GM12878 (cell line): ENCODE results near the gene GPN2. TPM values are rescaled to one million over a fixed set of nuclear protein-coding genes. Genes with fewer than 3 reads are reported as not detected.

ENCODE experiments used
- BRCA1 ChIP-seq: IDR thresholded peaks from 2 replicates; pipeline ENCODE4 v1.6.1; 2011; ENCODE audit warnings: low read depth, low read length, improper control_type of control experiment
- CBX5 ChIP-seq: sonication (generic); IDR thresholded peaks from 2 replicates; pipeline ENCODE4 v1.6.1; 2016; ENCODE audit warnings: low read depth, moderate library complexity, mild to moderate bottlenecking, inconsistent platforms
- JUND ChIP-seq: IDR thresholded peaks from 2 replicates; pipeline ENCODE4 v1.6.1; 2012; ENCODE audit warnings: low read depth, mild to moderate bottlenecking, low read length, improper control_type of control experiment, moderate library complexity
- MTA3 ChIP-seq: IDR thresholded peaks from 2 replicates; pipeline ENCODE4 v1.6.1; 2012; ENCODE audit warnings: low read length, inconsistent platforms, borderline replicate concordance
- MYC ChIP-seq: IDR thresholded peaks from 2 replicates; pipeline ENCODE4 v1.6.1; 2011; ENCODE audit warnings: mild to moderate bottlenecking, low read length, moderate library complexity, inconsistent platforms; ENCODE audit not compliant: insufficient read depth, insufficient replicate concordance, insufficient read length, severe bottlenecking
- POLR2AphosphoS5 ChIP-seq: IDR thresholded peaks from 2 replicates; pipeline ENCODE4 v1.6.1; 2011; ENCODE audit warnings: mild to moderate bottlenecking, low read length, inconsistent platforms
- SP1 ChIP-seq: IDR thresholded peaks from one replicate; pipeline ENCODE4 v1.6.1; 2011; ENCODE audit warnings: low read depth, low read length
- TAF1 ChIP-seq: IDR thresholded peaks from 2 replicates; pipeline ENCODE4 v1.6.1; 2011; ENCODE audit warnings: mild to moderate bottlenecking, low read depth, low read length, borderline replicate concordance
- USF2 ChIP-seq: IDR thresholded peaks from 2 replicates; pipeline ENCODE4 v1.6.1; 2011; ENCODE audit warnings: low read depth, low read length, improper control_type of control experiment, borderline replicate concordance
- YBX1 ChIP-seq: fragments of 450-650 bp; IDR thresholded peaks from 2 replicates; pipeline ENCODE4 v1.6.1; 2016; ENCODE audit warnings: antibody characterized with exemption
- ZBTB4 ChIP-seq: fragments of 450-650 bp; formaldehyde crosslinking; IDR thresholded peaks from 2 replicates; pipeline ENCODE4 v1.4.0; 2022; ENCODE audit warnings: mild to moderate bottlenecking, moderate library complexity
- ZBTB40 ChIP-seq: fragments of 450-650 bp; IDR thresholded peaks from 2 replicates; pipeline ENCODE4 v1.6.1; 2016; ENCODE audit warnings: mild to moderate bottlenecking, moderate library complexity, borderline replicate concordance
- polyA plus RNA-seq, 11 experiments: library from polyadenylated mRNA; depleted of rRNA in 4 of 11; unstranded in 6 of 11; stranded (reverse) in 5 of 11; fragments of >200 nt; fragmentation: Nextera tagmentation in 4 of 11; fragmentation: Illumina TruSeq in 1 of 11; extraction: Ambion mirVana in 4 of 11; extraction: Trizol in 1 of 11; gene quantifications; 1 replicate in 1 of 11; 2 replicates in 10 of 11; pipeline versions ENCODE4 v1.2.1 to v1.2.3, GENCODE V29; 2011 to 2016; ENCODE audit warnings: inconsistent platforms in 2 of 11, missing spikeins in 2 of 11, low read depth in 1 of 11
- total RNA-seq, 4 experiments: library from RNA; depleted of rRNA in 3 of 4; stranded (reverse); fragments of >200 nt in 3 of 4; fragmentation: Illumina TruSeq in 1 of 4; extraction: Trizol in 1 of 4; gene quantifications; 2 replicates each; pipeline versions ENCODE4 v1.2.1 to v1.2.3, GENCODE V29; 2013 to 2021
- TF ChIP-seq, protein P1 (sequence below): fragments of 450-650 bp; IDR thresholded peaks from 2 replicates; pipeline ENCODE4 v1.6.1; 2017; ENCODE audit warnings: mild to moderate bottlenecking, moderate library complexity

GPN2 gene
- total and polyA plus RNA-seq, 10 of the 15 experiments (the other 5 are each of a cell fraction or from before 2014, with no cell fraction given) = 8.3 to 61.4 (median 23.3) TPM

DNA sequence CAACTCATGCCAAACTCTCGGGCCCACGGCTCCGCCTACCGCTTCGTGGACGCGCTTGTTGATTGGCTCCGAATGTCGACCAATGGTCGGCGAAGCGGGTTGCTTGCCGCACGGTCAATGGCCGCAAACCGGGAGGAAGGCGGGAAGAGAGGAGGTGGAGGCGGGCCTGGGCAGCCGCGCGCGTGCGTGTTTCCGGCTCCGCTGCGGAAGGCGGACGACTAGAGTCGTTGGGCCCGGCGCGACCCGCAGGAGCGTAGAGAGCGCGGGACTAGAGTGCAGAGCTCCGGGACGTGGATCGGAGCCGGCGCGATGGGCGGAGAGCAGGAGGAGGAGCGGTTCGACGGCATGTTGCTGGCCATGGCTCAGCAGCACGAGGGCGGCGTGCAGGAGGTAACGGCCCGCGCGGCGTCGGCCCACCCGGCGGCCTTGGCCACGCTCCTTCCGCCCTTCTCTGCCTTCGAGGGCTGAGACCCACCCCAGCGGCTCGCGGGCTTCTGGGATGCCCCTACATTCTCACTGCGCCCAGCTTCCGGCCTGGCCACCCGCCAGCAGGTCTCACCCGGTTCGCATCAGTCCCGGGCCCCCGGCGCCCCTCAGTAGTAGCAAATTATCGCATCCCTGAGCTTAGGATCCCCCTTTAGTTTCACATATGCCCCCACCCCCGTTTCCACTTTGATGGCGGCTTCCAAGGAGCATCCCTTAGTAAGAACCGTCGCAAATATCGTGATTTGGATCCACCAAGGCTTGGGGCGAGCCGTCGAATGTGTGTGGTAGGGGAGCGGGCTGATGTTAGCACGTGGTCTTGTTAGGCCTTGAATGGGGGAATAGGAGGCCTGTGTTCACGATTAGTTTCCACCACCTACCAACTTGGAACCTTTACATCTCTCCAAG is 31.7 kb upstream of the GPN2 start, which contains the start of gene NUDC (continued):
- TF ChIP-seq ZBTB40 = peak; percentile 89
- no peak for TF ChIP-seq ZBTB4 (CRISPR knock-in tag)
- TF ChIP-seq USF2 = no peak
- TF ChIP-seq SP1 = peak; percentile 92
- no peak for TF ChIP-seq MTA3
- no peak for TF ChIP-seq CBX5
- TF ChIP-seq BRCA1 = no peak
- TF ChIP-seq POLR2AphosphoS5 = peak; percentile 92
- no peak for TF ChIP-seq JUND
- TF ChIP-seq TAF1 = peak; percentile 73; the same call in 1 of the 2 replicates
- TF ChIP-seq YBX1 = no peak
- peak; percentile 88 for TF ChIP-seq MYC
- TF ChIP-seq, protein P1, sequence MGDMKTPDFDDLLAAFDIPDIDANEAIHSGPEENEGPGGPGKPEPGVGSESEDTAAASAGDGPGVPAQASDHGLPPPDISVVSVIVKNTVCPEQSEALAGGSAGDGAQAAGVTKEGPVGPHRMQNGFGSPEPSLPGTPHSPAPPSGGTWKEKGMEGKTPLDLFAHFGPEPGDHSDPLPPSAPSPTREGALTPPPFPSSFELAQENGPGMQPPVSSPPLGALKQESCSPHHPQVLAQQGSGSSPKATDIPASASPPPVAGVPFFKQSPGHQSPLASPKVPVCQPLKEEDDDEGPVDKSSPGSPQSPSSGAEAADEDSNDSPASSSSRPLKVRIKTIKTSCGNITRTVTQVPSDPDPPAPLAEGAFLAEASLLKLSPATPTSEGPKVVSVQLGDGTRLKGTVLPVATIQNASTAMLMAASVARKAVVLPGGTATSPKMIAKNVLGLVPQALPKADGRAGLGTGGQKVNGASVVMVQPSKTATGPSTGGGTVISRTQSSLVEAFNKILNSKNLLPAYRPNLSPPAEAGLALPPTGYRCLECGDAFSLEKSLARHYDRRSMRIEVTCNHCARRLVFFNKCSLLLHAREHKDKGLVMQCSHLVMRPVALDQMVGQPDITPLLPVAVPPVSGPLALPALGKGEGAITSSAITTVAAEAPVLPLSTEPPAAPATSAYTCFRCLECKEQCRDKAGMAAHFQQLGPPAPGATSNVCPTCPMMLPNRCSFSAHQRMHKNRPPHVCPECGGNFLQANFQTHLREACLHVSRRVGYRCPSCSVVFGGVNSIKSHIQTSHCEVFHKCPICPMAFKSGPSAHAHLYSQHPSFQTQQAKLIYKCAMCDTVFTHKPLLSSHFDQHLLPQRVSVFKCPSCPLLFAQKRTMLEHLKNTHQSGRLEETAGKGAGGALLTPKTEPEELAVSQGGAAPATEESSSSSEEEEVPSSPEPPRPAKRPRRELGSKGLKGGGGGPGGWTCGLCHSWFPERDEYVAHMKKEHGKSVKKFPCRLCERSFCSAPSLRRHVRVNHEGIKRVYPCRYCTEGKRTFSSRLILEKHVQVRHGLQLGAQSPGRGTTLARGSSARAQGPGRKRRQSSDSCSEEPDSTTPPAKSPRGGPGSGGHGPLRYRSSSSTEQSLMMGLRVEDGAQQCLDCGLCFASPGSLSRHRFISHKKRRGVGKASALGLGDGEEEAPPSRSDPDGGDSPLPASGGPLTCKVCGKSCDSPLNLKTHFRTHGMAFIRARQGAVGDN = peak; percentile 33; the same call in 1 of the 2 replicates
